ENCODE results near the gene MPZ. TPM values are rescaled to one million over a fixed set of nuclear protein-coding genes. Genes with fewer than 3 reads are reported as not detected.
"Not testable (repeated sequence)": the region's sequence is repeated elsewhere in the genome, so short reads cannot be mapped to it uniquely, and the experiment has no call there.

Gene MPZ
- polyA plus RNA-seq, 1 donor from 2014 or later, result not detected

GRCh38 chr1:161324020-161324419 lies 14.3 kb upstream of the MPZ start:
- H3K9me2 ChIP-seq (ENCODE audit: insufficient read depth, low read length), result no peaks in the 10 kb centered on the region

GRCh38 chr1:161315841-161316674 lies 6.3 kb upstream of the MPZ start:
- not testable (repeated sequence) for H3K4me3 ChIP-seq (ENCODE audit: low read length); H3K9me2 ChIP-seq (ENCODE audit: insufficient read depth, low read length); H3K4me2 ChIP-seq (ENCODE audit: low read length); H3K9me3 ChIP-seq (ENCODE audit: low read length); H3K36me3 ChIP-seq (ENCODE audit: insufficient read depth, low read length); H3F3A ChIP-seq (ENCODE audit: insufficient read depth, low read length, poor library complexity, severe bottlenecking); H3K27me3 ChIP-seq (ENCODE audit: insufficient read depth, low read depth, low read length); H4K20me1 ChIP-seq (ENCODE audit: insufficient read depth); H2AFZ ChIP-seq (ENCODE audit: low read depth, low read length); H3K27ac ChIP-seq (ENCODE audit: low read length); H3K9ac ChIP-seq (ENCODE audit: low read length)
- H3K79me2 ChIP-seq (replicated peaks; ENCODE audit: insufficient read depth, low read length), result peaks cover 10% of the 10 kb centered on the region

More at GRCh38 chr1:161324020-161324419, 14.3 kb upstream of the MPZ start:
- H4K20me1 ChIP-seq (ENCODE audit: insufficient read depth), result no peaks in the 10 kb centered on the region
- no peak overlapping the region for H3K27ac ChIP-seq (ENCODE audit: low read length)
- H3K4me2 ChIP-seq (ENCODE audit: low read length), result no peak overlapping the region
- H3K4me3 ChIP-seq (ENCODE audit: low read length), result no peak overlapping the region
- no peaks in the 10 kb centered on the region for H3K36me3 ChIP-seq (ENCODE audit: insufficient read depth, low read length)
- no peaks in the 10 kb centered on the region for H3K79me2 ChIP-seq (replicated peaks; ENCODE audit: insufficient read depth, low read length)
- no peaks in the 10 kb centered on the region for H3F3A ChIP-seq (ENCODE audit: insufficient read depth, low read length, poor library complexity, severe bottlenecking)
- H3K9me3 ChIP-seq (ENCODE audit: low read length), result no peaks in the 10 kb centered on the region
- no peaks in the 10 kb centered on the region for H3K27me3 ChIP-seq (ENCODE audit: insufficient read depth, low read depth, low read length)
- H2AFZ ChIP-seq (ENCODE audit: low read depth, low read length), result no peak overlapping the region
- TF ChIP-seq POLR2AphosphoS5 (IDR thresholded peaks at IDR 0.05), result no peak
- TF ChIP-seq EP300 (conservative IDR thresholded peaks at IDR 0.05; ENCODE audit: poor library complexity, severe bottlenecking), result no peak
- no peak for TF ChIP-seq EZH2 (IDR thresholded peaks at IDR 0.05; ENCODE audit: borderline replicate concordance, insufficient read depth, low read length, poor library complexity, severe bottlenecking)
- TF ChIP-seq REST (IDR thresholded peaks at IDR 0.05; ENCODE audit: borderline replicate concordance), result no peak
- TF ChIP-seq, protein P1, sequence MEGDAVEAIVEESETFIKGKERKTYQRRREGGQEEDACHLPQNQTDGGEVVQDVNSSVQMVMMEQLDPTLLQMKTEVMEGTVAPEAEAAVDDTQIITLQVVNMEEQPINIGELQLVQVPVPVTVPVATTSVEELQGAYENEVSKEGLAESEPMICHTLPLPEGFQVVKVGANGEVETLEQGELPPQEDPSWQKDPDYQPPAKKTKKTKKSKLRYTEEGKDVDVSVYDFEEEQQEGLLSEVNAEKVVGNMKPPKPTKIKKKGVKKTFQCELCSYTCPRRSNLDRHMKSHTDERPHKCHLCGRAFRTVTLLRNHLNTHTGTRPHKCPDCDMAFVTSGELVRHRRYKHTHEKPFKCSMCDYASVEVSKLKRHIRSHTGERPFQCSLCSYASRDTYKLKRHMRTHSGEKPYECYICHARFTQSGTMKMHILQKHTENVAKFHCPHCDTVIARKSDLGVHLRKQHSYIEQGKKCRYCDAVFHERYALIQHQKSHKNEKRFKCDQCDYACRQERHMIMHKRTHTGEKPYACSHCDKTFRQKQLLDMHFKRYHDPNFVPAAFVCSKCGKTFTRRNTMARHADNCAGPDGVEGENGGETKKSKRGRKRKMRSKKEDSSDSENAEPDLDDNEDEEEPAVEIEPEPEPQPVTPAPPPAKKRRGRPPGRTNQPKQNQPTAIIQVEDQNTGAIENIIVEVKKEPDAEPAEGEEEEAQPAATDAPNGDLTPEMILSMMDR (IDR thresholded peaks at IDR 0.05; ENCODE audit: poor library complexity, severe bottlenecking), result no peak
- TF ChIP-seq RAD21 (conservative IDR thresholded peaks at IDR 0.05), result no peak
- no peak for TF ChIP-seq MXI1 (conservative IDR thresholded peaks at IDR 0.05; ENCODE audit: poor library complexity, severe bottlenecking)
- no peak overlapping the region for H3K9ac ChIP-seq (ENCODE audit: low read length)
